Measurements from ENCODE around the gene YIPF2.

DNA sequence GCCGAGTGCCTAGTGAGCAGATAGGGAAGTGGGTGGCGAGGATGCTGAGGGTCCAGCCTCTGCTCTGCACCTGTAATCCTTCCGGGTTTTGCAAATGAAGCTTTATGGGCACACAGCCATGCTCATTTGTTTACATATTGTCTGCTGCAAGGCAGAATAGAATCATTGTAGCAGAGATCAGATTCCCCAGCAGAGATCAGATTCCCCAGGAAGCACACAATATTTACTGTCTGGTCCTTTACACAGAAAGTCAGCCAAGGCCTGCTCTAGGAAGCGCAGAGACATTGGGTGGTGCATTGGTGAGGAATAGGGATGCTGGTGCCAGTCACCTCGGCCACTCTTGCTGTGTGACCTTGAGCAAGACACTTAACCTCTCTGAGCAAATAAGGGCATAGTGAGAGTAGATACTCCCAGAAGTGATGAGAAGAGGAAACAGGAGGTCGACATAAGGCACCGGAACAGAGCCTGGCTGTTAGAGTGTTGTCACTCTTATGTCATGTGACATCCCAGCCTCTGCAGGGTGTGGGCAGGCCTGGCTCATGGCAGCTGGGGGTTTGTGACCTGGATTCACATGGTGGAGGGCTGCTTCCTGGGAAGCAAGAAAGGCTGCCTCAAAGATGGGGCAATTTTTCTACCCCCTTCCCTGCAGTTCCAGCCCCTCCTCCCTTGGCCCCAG, 31.4 kb downstream of the YIPF2 start:
- TF ChIP-seq, protein P1, sequence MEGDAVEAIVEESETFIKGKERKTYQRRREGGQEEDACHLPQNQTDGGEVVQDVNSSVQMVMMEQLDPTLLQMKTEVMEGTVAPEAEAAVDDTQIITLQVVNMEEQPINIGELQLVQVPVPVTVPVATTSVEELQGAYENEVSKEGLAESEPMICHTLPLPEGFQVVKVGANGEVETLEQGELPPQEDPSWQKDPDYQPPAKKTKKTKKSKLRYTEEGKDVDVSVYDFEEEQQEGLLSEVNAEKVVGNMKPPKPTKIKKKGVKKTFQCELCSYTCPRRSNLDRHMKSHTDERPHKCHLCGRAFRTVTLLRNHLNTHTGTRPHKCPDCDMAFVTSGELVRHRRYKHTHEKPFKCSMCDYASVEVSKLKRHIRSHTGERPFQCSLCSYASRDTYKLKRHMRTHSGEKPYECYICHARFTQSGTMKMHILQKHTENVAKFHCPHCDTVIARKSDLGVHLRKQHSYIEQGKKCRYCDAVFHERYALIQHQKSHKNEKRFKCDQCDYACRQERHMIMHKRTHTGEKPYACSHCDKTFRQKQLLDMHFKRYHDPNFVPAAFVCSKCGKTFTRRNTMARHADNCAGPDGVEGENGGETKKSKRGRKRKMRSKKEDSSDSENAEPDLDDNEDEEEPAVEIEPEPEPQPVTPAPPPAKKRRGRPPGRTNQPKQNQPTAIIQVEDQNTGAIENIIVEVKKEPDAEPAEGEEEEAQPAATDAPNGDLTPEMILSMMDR (IDR thresholded peaks at IDR 0.05): no peak
- no peak for TF ChIP-seq POLR2A (IDR thresholded peaks at IDR 0.05)

Measured in right lobe of liver (tissue), 4 donors.